Activated CD8-positive, alpha-beta memory T cell treated with anti-CD3 and anti-CD28 coated beads for 36 hours (primary cell): ENCODE data around the gene SLC7A11. TPM values are rescaled to one million over a fixed set of nuclear protein-coding genes. Genes with fewer than 3 reads are reported as not detected.
"Not testable (repeated sequence)": the region's sequence is repeated elsewhere in the genome, so short reads cannot be mapped to it uniquely, and the experiment has no call there.

ENCODE experiments used
- CTCF ChIA-PET: fragments of 350-600 bp; sonication (Branson Sonifier 250); formaldehyde crosslinking; loops from one replicate; lab custom pipeline; 2021; ENCODE audit warnings: antibody characterized with exemption; lab: Charles Lee
- POLR2A ChIA-PET: fragments of 350-600 bp; sonication (Branson Sonifier 250); formaldehyde crosslinking; loops from one replicate; lab custom pipeline; 2021; ENCODE audit warnings: antibody characterized with exemption; lab: Charles Lee
- total RNA-seq, 2 experiments: library from RNA; stranded (reverse); gene quantifications; one replicate each; pipeline ENCODE4 v1.2.3, GENCODE V29; 2021

The SLC7A11 gene
- total RNA-seq, 2 experiments from 2014 or later, result 1.6 to 1.7 TPM

GRCh38 chr4:138248058-138248457 is 5.9 kb upstream of the SLC7A11 start:
- POLR2A ChIA-PET, result no interaction called here
- CTCF ChIA-PET, result no interaction called here

GRCh38 chr4:138247643-138248042 is 5.5 kb upstream of the SLC7A11 start:
- ChIA-PET POLR2A (no interaction called here), CTCF (interaction anchor here (0.5 kb wide), 1 partner anchor 769 kb away, joined by 3 read pairs; no protein-coding TSS in a partner anchor)

- CTCF ChIA-PET, result no interaction called here
- POLR2A ChIA-PET, result no interaction called here
These were observed 1.2 kb upstream of the SLC7A11 start for GRCh38 chr4:138243369-138243768.

- ChIA-PET CTCF (no interaction called here), POLR2A (no interaction called here)
These were observed 646 bp upstream of the SLC7A11 start for GRCh38 chr4:138242834-138243156.

GRCh38 chr4:138241281-138242075 is 671 bp downstream of the SLC7A11 start:
- ChIA-PET POLR2A (no interaction called here), CTCF (no interaction called here)

GRCh38 chr4:138239491-138239890 is 2.7 kb downstream of the SLC7A11 start:
- CTCF ChIA-PET, result no interaction called here

GRCh38 chr4:138238521-138239292 is 3.4 kb downstream of the SLC7A11 start:
- POLR2A ChIA-PET, result no interaction called here
- CTCF ChIA-PET, result no interaction called here

More at GRCh38 chr4:138239491-138239890, 2.7 kb downstream of the SLC7A11 start:
- POLR2A ChIA-PET, result no interaction called here

GRCh38 chr4:138237132-138237531 is 5.0 kb downstream of the SLC7A11 start:
- CTCF ChIA-PET, POLR2A ChIA-PET: not testable (repeated sequence)

GRCh38 chr4:138236037-138236436 is 6.1 kb downstream of the SLC7A11 start:
- CTCF ChIA-PET, result no interaction called here
- POLR2A ChIA-PET, result no interaction called here

GRCh38 chr4:138235419-138235952 is 6.7 kb downstream of the SLC7A11 start:
- ChIA-PET CTCF (no interaction called here), POLR2A (no interaction called here)

GRCh38 chr4:138234248-138234647 is 7.9 kb downstream of the SLC7A11 start:
- ChIA-PET POLR2A (interaction anchor here (0.5 kb wide), 1 partner anchor 767 kb away, joined by 3 read pairs; no protein-coding TSS in a partner anchor), CTCF (no interaction called here)

- CTCF ChIA-PET, result no interaction called here
- POLR2A ChIA-PET, result interaction anchor here (0.5 kb wide), 1 partner anchor 768 kb away, joined by 3 read pairs; no protein-coding TSS in a partner anchor
These were observed 8.7 kb downstream of the SLC7A11 start for GRCh38 chr4:138233313-138234034.

GRCh38 chr4:138232364-138232763 is 9.8 kb downstream of the SLC7A11 start:
- POLR2A ChIA-PET, result no interaction called here
- CTCF ChIA-PET, result no interaction called here

- CTCF ChIA-PET, result no interaction called here
- POLR2A ChIA-PET, result no interaction called here
These were observed 12.1 kb downstream of the SLC7A11 start for GRCh38 chr4:138230048-138230447.

- CTCF ChIA-PET, result no interaction called here
- POLR2A ChIA-PET, result no interaction called here
These were observed 13.0 kb downstream of the SLC7A11 start for GRCh38 chr4:138229160-138229559.

- POLR2A ChIA-PET, result no interaction called here
- CTCF ChIA-PET, result no interaction called here
These were observed 15.8 kb downstream of the SLC7A11 start for GRCh38 chr4:138226351-138226750.

GRCh38 chr4:138225477-138225876 is 16.7 kb downstream of the SLC7A11 start:
- ChIA-PET CTCF (no interaction called here), POLR2A (no interaction called here)

- ChIA-PET CTCF (no interaction called here), POLR2A (no interaction called here)
These were observed 17.5 kb downstream of the SLC7A11 start for GRCh38 chr4:138224614-138225013.

- ChIA-PET POLR2A (no interaction called here), CTCF (no interaction called here)
These were observed 18.8 kb downstream of the SLC7A11 start for GRCh38 chr4:138223231-138223910.
